Measurements from ENCODE around the gene CTSD.

- TF ChIP-seq, protein P1, sequence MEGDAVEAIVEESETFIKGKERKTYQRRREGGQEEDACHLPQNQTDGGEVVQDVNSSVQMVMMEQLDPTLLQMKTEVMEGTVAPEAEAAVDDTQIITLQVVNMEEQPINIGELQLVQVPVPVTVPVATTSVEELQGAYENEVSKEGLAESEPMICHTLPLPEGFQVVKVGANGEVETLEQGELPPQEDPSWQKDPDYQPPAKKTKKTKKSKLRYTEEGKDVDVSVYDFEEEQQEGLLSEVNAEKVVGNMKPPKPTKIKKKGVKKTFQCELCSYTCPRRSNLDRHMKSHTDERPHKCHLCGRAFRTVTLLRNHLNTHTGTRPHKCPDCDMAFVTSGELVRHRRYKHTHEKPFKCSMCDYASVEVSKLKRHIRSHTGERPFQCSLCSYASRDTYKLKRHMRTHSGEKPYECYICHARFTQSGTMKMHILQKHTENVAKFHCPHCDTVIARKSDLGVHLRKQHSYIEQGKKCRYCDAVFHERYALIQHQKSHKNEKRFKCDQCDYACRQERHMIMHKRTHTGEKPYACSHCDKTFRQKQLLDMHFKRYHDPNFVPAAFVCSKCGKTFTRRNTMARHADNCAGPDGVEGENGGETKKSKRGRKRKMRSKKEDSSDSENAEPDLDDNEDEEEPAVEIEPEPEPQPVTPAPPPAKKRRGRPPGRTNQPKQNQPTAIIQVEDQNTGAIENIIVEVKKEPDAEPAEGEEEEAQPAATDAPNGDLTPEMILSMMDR (IDR thresholded peaks at IDR 0.05) = no peak
- TF ChIP-seq EP300 (IDR thresholded peaks at IDR 0.05) = no peak
These were observed 28.2 kb upstream of the CTSD start for GRCh38 chr11:1791912-1792311.

All from tibial nerve (tissue), 4 donors.